Measurements from ENCODE around the gene VENTX.
"Not testable (repeated sequence)": the region's sequence is repeated elsewhere in the genome, so short reads cannot be mapped to it uniquely, and the experiment has no call there.

VENTX gene

DNA sequence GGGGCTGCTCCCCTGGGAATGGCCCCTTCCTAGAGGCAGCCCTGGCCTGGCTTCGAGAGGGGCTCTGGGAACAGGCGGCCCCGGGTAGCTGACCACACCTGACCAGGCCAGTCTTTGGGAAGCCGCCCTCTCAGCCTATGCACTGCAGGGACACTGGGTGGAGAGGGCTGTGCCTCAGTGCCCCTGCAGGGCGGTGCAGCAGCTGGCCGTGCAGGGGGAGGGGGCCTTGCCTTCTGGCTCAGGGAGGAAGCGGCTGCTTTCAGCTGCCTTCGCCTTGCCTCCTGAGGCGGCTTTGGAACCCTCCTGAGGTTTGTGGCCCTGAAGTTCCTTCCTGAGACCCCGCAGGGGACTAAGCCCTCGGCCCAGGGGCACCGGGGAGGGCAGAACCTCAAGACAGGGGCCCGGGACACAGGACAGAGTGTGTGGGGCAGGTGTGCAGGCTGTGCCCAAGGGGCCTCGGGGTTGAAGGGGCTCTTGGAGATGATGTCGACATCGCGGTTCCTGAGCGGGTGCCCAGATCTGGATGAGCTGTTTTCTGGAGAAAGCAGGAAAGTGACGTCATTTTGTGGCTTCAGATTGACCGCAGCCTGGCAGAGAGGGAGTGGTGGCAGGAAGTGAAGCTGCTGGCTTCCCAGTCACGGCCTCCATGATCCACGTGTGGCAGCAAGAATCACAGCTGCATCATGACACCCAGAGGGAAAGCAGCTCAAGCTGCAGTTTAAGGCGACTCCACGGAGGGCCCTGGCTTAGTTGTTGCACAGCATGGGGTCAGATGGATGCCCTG, 21.4 kb downstream of the VENTX start:
- peak; percentile 82 for DNase-seq

DNA sequence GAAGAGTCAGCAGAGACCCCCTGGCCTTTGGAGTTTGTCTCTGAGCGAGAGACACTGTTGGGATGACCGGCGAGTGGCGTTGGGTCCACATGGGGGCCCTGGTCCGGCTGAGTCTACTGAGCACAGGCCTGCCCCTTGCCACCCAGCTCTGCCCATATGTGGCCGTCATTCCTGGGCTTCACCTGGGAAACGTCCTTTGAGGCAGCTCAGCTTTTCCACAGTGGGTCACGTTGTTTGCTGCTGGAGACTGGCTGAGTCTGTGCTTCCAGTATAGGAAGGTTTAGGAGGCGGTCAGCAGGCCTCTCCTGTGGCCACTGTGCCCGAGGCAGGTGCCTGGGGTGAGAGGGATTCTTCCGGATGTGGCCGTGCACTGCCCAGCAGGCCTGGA, 21.9 kb downstream of the VENTX start:
- no peak for DNase-seq

GRCh38 chr10:133260895-133261725, 23.5 kb downstream of the VENTX start:
- peak; percentile 77 for DNase-seq

DNA sequence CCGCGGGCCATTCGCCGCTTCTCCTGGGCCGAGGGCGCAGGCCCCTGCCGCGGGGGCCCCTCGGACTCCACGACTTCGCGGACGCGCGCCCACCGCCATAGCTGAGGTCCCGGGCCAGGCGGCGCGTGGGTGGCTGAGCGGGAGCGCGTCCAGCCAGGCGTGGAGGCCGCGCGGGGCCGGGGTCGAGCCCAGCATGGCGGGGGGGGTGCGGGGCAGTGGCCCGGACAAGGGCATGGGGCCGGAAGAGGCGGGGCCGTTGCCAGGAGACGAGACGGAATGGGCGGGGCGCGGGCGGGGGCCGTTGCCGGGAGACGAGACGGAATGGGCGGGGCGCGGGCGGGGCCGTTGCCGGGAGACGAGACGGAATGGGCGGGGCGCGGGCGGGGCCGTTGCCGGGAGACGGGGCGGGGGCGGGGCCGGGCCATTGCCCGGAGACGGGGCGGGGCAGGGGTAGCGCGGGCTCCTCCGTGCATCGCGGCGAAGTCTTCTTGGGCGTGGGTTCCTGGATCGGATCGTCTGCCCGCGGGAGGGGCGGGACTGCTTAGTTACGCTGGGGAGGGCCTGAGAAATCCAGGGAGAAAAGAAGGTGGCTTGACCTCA, 24.2 kb downstream of the VENTX start:
- peak; percentile 88 for DNase-seq

DNA sequence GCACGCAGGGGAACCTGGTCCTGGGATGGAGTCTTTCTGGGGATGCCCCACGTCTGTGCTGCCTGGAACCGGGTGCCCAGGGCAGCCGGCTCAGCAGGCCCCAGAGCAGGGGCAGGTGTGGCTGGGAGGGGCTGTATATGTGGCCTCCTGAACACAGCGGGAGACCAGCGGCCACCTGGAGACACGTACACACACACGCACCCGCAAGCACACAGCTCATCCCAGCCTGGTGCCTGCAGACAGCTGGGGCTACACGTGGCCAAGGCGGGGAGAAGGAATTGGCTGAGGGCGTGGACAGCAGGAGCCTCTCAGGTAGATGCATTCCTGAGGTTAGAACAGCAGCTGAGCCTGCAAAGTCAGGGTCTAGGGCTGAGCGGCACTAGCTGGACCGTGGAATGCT, 25.0 kb downstream of the VENTX start:
- DNase-seq, result no peak

DNA sequence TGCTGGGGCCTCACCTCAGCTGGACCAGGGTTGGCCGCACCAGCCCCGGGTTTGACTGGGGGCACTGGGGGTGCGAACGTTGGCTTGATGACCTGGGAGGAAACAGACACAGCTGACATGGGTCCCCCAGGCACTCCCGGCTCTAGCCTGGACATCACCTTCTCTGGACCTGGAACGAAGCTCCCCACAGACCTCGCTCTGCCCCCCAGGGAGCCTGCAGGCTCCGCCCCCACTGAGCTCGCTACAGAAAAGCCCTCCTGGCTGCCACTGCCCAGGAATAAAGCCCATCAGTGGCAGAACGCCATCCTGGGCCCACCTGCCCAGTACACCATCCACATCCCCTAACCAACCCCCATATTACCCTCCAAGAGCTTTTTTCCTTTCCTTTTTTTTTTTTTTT, 26.0 kb downstream of the VENTX start:
- no peak for DNase-seq

DNA sequence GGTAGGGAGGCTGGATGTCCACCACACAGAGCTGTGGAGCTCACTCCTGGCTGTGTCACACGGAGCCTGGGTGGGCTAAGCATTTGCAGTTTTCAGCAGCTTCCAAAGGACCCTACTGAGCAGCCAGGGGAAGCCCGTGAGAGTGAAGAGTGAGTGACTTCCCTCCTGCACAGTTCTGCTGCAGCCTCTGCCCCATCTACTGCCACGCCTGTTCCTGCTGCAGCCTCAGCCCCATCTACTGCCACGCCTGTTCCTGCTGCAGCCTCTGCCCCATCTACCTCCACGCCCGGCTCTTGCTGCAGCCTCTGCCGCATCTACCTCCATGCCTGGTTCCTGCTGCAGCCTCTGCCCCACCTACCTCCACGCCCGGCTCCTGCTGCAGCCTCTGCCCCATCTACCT, 26.8 kb downstream of the VENTX start:
- DNase-seq, result peak; percentile 54

GRCh38 chr10:133265052-133265451, 27.4 kb downstream of the VENTX start:
- not testable (repeated sequence) for DNase-seq

DNA sequence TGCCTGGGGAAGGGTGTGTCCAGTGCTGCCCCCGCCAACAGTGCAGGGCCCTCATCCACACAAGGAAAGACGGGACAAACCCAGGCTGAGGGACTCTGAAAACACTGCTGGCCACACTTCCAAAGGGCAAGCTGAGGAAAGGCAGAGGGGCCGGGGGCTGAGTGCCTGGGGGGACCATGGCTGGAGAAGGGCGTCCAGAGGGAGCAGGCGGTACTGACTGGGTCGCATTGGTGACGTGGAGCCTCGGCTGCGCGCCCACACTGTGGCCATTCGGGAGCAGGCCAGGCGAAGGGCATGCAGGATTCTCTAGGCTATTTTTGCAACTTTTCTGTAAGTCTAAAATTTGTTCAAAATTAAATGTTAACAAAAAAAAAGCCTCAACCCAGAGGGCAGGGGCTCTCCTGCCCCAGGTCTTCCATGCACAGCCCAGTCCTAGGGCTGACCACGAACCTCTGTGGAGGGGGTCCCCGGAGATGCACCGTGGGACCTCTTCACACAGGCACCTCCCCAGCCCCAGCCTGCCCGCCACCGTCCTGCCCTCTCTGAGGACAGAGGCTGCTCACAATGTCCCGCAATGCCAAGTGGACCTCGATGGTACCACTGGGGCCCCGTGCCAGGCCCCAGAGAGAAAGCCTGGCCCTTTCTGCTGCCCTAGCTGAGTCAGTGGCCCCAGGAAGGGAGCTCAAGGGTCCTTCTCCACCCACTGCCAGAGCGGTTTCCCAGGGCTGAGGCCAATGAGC, 28.6 kb downstream of the VENTX start:
- no peak for DNase-seq

GRCh38 chr10:133267293-133267692, 29.6 kb downstream of the VENTX start:
- DNase-seq, result no peak

- DNase-seq, result no peak
Measured at GRCh38 chr10:133267829-133268228, 30.2 kb downstream of the VENTX start.

DNA sequence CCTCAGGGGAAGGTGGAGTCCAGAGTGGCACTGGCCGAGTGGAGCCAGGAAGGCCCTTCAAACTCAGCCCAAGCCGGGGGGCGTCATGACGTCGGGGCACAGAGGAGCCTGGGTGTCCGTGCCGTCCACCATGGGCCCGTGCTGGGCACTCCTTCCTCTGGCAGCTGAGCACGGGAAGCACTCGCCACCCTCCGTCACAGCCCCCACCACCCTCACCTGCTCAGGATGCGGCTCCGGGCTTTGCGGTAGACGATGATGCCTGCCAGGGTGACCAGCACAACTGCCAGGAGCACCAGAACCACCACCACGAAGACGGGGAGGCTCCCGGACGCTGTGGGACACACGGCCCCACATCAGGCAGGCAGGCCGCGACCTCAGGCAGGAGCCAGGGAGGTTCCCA, 30.9 kb downstream of the VENTX start:
- no peak for DNase-seq

- DNase-seq, result no peak
Measured at GRCh38 chr10:133269367-133269766, 31.7 kb downstream of the VENTX start.

DNA sequence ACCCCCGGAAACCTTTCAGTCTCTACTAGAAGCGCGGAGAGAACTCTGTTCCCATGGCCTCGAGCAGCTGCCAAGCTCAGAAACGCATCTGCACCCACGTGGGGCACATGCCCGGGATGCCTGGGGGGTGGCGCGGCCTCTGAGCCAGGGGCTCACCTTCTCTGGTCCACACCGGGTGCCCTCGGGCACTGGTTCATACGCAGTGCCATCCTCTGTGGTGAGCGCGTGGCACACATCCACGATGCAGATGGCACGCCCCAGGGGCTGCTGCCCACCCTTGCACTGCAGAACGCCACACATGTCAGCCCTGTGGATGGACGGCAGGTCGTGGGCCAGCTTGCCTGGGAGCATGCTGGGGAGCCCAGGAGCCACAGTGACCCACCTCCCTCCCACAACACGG, 32.5 kb downstream of the VENTX start:
- no peak for DNase-seq

DNA sequence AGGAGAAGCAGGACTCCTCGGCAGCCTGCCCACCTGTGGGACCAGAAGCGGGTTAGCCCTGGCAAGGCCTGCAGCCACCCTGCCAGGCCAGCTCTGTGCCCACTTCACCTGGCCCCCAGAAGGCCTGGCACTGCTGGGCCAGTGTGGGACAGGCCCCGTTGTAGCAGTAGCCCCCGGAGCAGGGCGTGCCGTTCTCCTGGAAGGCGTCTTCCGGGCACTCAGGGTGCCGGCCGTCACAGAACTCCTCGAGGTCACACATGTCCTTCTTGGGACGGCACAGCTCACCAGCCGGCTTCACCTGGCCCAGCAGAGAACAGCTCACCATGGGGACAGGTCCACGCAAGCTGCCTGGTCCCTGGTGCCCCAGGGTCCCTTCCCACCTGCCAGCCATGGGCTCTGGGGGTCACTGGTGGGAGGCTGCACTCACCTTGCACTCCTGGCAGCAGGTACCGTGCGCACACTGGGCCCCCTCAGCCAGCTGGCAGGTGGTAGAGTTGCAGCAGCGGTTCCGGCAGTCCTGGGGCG, 33.2 kb downstream of the VENTX start:
- DNase-seq, result no peak

DNA sequence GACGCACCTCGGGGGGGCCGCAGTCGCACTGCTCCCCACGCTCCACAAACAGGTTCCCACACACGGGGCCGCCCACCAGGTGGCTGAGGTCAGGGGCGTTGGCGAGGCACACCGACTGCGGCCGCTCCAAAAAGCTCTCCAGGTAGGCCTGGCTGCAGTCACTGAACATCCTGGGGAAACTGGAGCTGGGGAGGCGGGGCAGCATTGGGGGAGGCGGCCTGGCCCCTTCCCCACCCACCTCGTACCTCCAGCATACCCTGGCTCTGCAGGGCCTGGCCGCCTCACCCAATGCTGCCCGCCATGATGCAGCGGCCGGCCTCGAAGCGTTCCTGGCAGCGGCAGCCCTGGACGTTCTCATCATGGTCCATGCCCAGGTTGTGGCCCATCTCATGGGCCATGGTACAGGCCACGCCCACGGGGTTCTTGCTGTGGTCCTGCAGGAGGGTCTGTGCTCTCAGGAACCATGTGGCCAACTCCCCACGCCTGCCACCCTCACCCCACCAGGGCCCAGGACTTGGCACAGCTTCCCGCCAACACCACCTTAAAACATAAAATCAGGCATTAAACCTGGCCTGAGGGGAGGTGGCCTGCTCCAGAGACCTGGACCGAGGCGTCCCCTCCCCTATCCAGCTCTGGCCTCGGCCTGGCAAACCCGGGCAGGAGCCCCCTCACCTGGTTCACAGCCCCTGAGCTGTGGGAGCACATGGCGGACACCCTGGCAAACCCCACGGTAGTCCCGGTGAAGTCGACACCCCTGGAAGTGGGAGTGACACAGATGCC, 34.1 kb downstream of the VENTX start:
- DNase-seq, result no peak

GRCh38 chr10:133272301-133272963, 34.8 kb downstream of the VENTX start:
- no peak for DNase-seq

GRCh38 chr10:133272964-133273420, 35.3 kb downstream of the VENTX start:
- DNase-seq, result no peak

GRCh38 chr10:133273534-133274143, 36.0 kb downstream of the VENTX start:
- DNase-seq, result no peak

- peak; percentile 82 for DNase-seq
Measured at GRCh38 chr10:133274751-133275683, 37.4 kb downstream of the VENTX start.
